Mucosa of rectum (tissue), 2 donors: ENCODE measurements around the gene NLGN1.

Experiments
- H3K27ac ChIP-seq, 2 donors: one replicate each; pipeline ENCODE4 v1.7.0; 2013; ENCODE audit warnings: inconsistent platforms in 2 of 2, low read depth in 2 of 2, low read length in 2 of 2
- H3K27me3 ChIP-seq, 2 donors: one replicate each; pipeline ENCODE4 v1.7.0; 2013; ENCODE audit warnings: low read length in 2 of 2; ENCODE audit not compliant: control insufficient read depth in 2 of 2, insufficient read depth in 2 of 2
- H3K36me3 ChIP-seq, 2 donors: one replicate each; pipeline ENCODE4 v1.7.0; 2013; ENCODE audit warnings: low read length in 2 of 2; ENCODE audit not compliant: control insufficient read depth in 2 of 2, insufficient read depth in 2 of 2
- H3K4me1 ChIP-seq, 2 donors: one replicate each; pipeline ENCODE4 v1.7.0; 2013; ENCODE audit warnings: low read length in 2 of 2, mild to moderate bottlenecking in 1 of 2; ENCODE audit not compliant: control insufficient read depth in 2 of 2, insufficient read depth in 2 of 2
- H3K4me3 ChIP-seq, 2 donors: one replicate each; pipeline ENCODE4 v1.7.0; 2013; ENCODE audit warnings: low read length in 2 of 2
- H3K9ac ChIP-seq, 2 donors: one replicate each; pipeline ENCODE4 v1.7.0; 2013; ENCODE audit warnings: low read length in 2 of 2, low read depth in 1 of 2, mild to moderate bottlenecking in 1 of 2
- H3K9me3 ChIP-seq, 2 donors: one replicate each; pipeline ENCODE4 v1.7.0; 2013; ENCODE audit warnings: low read length in 2 of 2; ENCODE audit not compliant: control insufficient read depth in 2 of 2
- donor health status: healthy.
- donor health status: Normal muscosa, but diverticular disease.

Gene NLGN1

DNA sequence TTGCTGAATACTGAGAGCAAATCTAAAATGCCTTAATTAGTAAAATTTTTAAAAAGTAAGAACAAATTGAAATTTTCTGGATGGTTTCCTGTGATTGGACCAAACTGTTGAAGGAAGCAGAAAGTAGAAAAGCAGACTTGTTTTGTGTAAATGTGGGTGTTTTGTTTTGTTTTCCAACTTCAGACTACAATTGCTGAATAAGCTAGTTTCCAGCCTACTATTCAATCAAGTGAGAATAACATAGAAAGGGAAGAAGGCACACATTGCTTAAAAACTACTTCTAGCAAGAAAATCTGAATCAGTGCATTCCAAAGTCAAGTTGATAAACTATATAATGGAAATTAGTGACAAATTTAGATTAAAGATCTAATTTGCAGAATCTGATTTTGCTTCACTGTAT, 519.3 kb downstream of the NLGN1 start:
- Histone ChIP-seq H3K9ac (no peak overlapping the region), H3K27ac (no peak overlapping the region), H3K4me3 (no peak overlapping the region), H3K4me1 (no peaks in the 10 kb centered on the region), H3K36me3 (no peaks in the 10 kb centered on the region), H3K9me3 (no peaks in the 10 kb centered on the region), H3K27me3 (no peaks in the 10 kb centered on the region)

DNA sequence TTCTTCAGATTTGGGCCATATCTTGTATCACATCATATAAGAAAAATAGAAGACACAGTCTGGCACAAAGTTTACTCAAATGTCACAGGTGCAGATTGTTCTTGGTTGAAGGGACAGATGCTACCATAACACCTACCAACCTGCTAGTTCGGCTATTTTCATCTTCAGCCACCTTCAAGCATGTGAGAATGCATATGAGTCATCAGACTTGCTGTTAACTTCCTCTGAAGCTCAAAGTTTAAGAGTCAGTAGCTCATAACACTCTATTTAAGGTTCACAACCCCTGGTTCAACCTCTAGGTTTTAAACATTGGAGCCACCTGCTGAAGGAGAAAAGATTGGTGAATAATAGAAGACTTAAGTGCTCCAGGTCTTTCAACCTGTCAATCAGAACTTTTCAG, 522.8 kb downstream of the NLGN1 start:
- H3K27me3 ChIP-seq, result no peaks in the 10 kb centered on the region
- no peak overlapping the region for H3K27ac ChIP-seq
- no peaks in the 10 kb centered on the region for H3K4me1 ChIP-seq
- H3K4me3 ChIP-seq, result no peak overlapping the region
- no peaks in the 10 kb centered on the region for H3K9me3 ChIP-seq
- H3K36me3 ChIP-seq, result no peaks in the 10 kb centered on the region
- H3K9ac ChIP-seq, result no peak overlapping the region

DNA sequence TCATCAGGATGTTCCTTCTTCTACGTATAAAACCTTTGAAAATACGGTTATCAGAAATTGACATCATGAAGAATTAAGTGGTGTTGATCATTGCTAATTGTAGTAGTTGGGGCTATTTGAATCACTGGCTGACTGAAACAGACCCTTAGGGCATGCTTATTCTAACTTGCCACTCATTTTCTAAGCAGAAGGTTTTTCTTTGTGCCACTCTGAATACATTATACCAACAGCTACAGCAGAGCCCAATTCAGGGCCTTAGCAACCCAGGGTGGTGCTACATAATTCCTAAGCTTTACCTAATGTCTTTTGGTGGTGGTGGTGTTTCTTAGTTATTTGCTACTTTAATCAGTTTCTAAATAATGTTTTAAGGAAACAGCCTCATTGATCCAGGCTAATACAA, 524.2 kb downstream of the NLGN1 start:
- Histone ChIP-seq H3K27ac (no peak overlapping the region), H3K9me3 (no peaks in the 10 kb centered on the region), H3K4me1 (no peaks in the 10 kb centered on the region), H3K4me3 (no peak overlapping the region), H3K9ac (no peak overlapping the region), H3K27me3 (no peaks in the 10 kb centered on the region), H3K36me3 (no peaks in the 10 kb centered on the region)

- Histone ChIP-seq H3K27ac (no peak overlapping the region), H3K4me1 (no peaks in the 10 kb centered on the region), H3K27me3 (no peaks in the 10 kb centered on the region)
These were observed 525.7 kb downstream of the NLGN1 start for GRCh38 chr3:173923204-173923603.

GRCh38 chr3:173930251-173930650, 532.7 kb downstream of the NLGN1 start:
- H3K36me3 ChIP-seq, result no peaks in the 10 kb centered on the region
- H3K27me3 ChIP-seq, result no peaks in the 10 kb centered on the region
- no peak overlapping the region for H3K27ac ChIP-seq
- no peaks in the 10 kb centered on the region for H3K4me1 ChIP-seq
- H3K4me3 ChIP-seq, result no peak overlapping the region
- no peaks in the 10 kb centered on the region for H3K9me3 ChIP-seq
- no peak overlapping the region for H3K9ac ChIP-seq

More at GRCh38 chr3:173923204-173923603, 525.7 kb downstream of the NLGN1 start:
- H3K36me3 ChIP-seq, result no peaks in the 10 kb centered on the region
- H3K9me3 ChIP-seq, result no peaks in the 10 kb centered on the region
- H3K4me3 ChIP-seq, result no peak overlapping the region
- no peak overlapping the region for H3K9ac ChIP-seq

DNA sequence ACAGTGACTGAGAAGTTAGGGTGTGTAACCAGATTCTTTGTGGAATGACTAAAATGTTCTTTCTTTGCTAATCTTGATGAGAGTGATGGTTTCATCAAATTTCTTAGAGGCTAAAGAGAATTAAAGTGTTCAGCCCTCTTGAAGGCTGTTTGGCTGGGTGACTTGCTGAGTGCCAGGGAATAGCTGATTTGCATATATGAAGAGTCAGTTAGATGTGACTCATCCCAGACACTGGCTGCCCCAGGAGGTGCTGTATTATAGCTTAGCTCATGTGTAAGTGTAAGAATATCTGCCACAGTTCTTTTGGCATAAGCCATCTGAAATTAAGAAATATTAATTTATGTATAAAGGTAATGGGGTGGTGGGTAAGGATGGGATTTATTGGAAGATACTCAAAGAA, 535.1 kb downstream of the NLGN1 start:
- no peak overlapping the region for H3K4me3 ChIP-seq
- H3K36me3 ChIP-seq, result no peaks in the 10 kb centered on the region

GRCh38 chr3:173933113-173933512, 535.6 kb downstream of the NLGN1 start:
- Histone ChIP-seq H3K4me3 (no peak overlapping the region), H3K36me3 (no peaks in the 10 kb centered on the region), H3K27ac (no peak overlapping the region), H3K9ac (no peak overlapping the region), H3K9me3 (no peaks in the 10 kb centered on the region), H3K27me3 (no peaks in the 10 kb centered on the region), H3K4me1 (no peaks in the 10 kb centered on the region)

More for the DNA sequence above, 535.1 kb downstream of the NLGN1 start:
- H3K4me1 ChIP-seq, result no peaks in the 10 kb centered on the region
- no peak overlapping the region for H3K9ac ChIP-seq
- no peaks in the 10 kb centered on the region for H3K9me3 ChIP-seq
- no peak overlapping the region for H3K27ac ChIP-seq
- no peaks in the 10 kb centered on the region for H3K27me3 ChIP-seq

DNA sequence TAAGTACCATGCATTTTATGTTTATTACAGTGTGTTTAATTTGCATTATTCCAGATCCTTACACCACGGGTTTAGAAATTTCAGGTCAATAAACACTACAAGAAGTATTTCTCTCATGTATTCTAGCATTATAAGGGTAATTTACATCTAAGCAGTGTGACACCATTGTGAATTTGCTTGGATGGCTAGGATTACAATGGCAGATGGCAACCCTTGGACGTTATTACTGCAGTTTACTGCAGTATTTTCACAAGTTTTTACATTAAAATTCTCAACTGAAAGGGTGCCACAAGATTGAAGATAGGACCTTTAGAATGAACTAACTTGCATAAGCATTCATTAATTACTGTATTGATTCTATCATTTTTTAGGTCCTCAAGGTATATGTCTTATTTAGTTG, 538.8 kb downstream of the NLGN1 start:
- Histone ChIP-seq H3K27ac (no peak overlapping the region), H3K9me3 (no peaks in the 10 kb centered on the region), H3K27me3 (no peaks in the 10 kb centered on the region), H3K36me3 (no peaks in the 10 kb centered on the region), H3K9ac (no peak overlapping the region), H3K4me1 (no peaks in the 10 kb centered on the region), H3K4me3 (no peak overlapping the region)

- Histone ChIP-seq H3K9me3 (no peaks in the 10 kb centered on the region), H3K27me3 (no peaks in the 10 kb centered on the region), H3K9ac (no peak overlapping the region), H3K4me1 (no peaks in the 10 kb centered on the region), H3K36me3 (no peaks in the 10 kb centered on the region), H3K4me3 (no peak overlapping the region), H3K27ac (no peak overlapping the region)
These were observed 540.6 kb downstream of the NLGN1 start for GRCh38 chr3:173938159-173938558.

GRCh38 chr3:173938616-173939015, 541.1 kb downstream of the NLGN1 start:
- Histone ChIP-seq H3K4me3 (no peak overlapping the region), H3K9ac (no peak overlapping the region), H3K27me3 (no peaks in the 10 kb centered on the region), H3K4me1 (no peaks in the 10 kb centered on the region), H3K27ac (no peak overlapping the region), H3K9me3 (no peaks in the 10 kb centered on the region), H3K36me3 (no peaks in the 10 kb centered on the region)

DNA sequence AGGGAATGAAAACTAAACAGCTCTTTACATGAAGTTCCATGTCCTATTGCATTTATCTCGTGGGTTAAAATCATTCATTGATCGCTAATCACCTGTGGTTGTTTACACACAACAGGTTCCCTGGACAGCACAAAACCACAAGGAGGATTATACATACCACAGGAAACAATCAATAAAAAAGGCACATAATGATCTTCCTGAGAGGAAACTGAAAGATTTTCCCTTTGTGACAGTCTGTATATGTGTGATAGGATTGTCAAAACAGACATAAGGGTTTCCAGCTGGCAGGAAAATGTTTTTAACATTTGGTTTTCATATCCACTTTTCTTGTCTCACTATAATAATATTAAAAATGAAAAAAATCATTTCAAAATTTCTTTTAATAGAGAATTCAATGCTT, 541.8 kb downstream of the NLGN1 start:
- Histone ChIP-seq H3K4me1 (no peaks in the 10 kb centered on the region), H3K27me3 (no peaks in the 10 kb centered on the region), H3K4me3 (no peak overlapping the region), H3K27ac (no peak overlapping the region), H3K9ac (no peak overlapping the region), H3K36me3 (no peaks in the 10 kb centered on the region), H3K9me3 (no peaks in the 10 kb centered on the region)
